ENCODE data around the gene TCF25.
"Not testable (repeated sequence)": the region's sequence is repeated elsewhere in the genome, so short reads cannot be mapped to it uniquely, and the experiment has no call there.

TCF25 gene

GRCh38 chr16:89873109-89873971 lies at the start of gene TCF25:
TSS of gene TCF25 (plus strand) at chr16:89873592. CDS start at chr16:89873668, 76 bp downstream.
- peak; percentile 71 for DNase-seq

GRCh38 chr16:89823824-89824148 lies 49.6 kb upstream of the TCF25 start:
- not testable (repeated sequence) for DNase-seq

- DNase-seq, result no peak
These were observed 46.6 kb upstream of the TCF25 start for GRCh38 chr16:89826531-89827382.

- no peak for DNase-seq
These were observed 45.8 kb upstream of the TCF25 start for GRCh38 chr16:89827383-89828198.

GRCh38 chr16:89828199-89828869 lies 45.1 kb upstream of the TCF25 start, which contains the start of gene SPIRE2:
TSS of gene SPIRE2 (plus strand) at chr16:89828475. CDS start at chr16:89828551, 76 bp downstream.
- peak; percentile 26 for DNase-seq

GRCh38 chr16:89828870-89829629 lies 44.3 kb upstream of the TCF25 start:
- no peak for DNase-seq

- DNase-seq, result no peak
These were observed 43.6 kb upstream of the TCF25 start for GRCh38 chr16:89829630-89830437.

GRCh38 chr16:89831810-89832328 lies 41.5 kb upstream of the TCF25 start:
- DNase-seq, result no peak

- DNase-seq, result not testable (repeated sequence)
These were observed 39.6 kb upstream of the TCF25 start for GRCh38 chr16:89833664-89834363.

- not testable (repeated sequence) for DNase-seq
These were observed 38.5 kb upstream of the TCF25 start for GRCh38 chr16:89834813-89835363.

GRCh38 chr16:89836484-89836883 lies 36.9 kb upstream of the TCF25 start:
- not testable (repeated sequence) for DNase-seq

- no peak for DNase-seq
These were observed 36.3 kb upstream of the TCF25 start for GRCh38 chr16:89837014-89837546.

GRCh38 chr16:89841275-89841674 lies 32.1 kb upstream of the TCF25 start:
- no peak for DNase-seq

- DNase-seq, result no peak
These were observed 30.7 kb upstream of the TCF25 start for GRCh38 chr16:89842471-89843408.

- no peak for DNase-seq
These were observed 29.7 kb upstream of the TCF25 start for GRCh38 chr16:89843409-89844350.

- DNase-seq, result no peak
These were observed 28.6 kb upstream of the TCF25 start for GRCh38 chr16:89844739-89845339.
